ENCODE data around the gene FAM117B.

FAM117B gene

DNA sequence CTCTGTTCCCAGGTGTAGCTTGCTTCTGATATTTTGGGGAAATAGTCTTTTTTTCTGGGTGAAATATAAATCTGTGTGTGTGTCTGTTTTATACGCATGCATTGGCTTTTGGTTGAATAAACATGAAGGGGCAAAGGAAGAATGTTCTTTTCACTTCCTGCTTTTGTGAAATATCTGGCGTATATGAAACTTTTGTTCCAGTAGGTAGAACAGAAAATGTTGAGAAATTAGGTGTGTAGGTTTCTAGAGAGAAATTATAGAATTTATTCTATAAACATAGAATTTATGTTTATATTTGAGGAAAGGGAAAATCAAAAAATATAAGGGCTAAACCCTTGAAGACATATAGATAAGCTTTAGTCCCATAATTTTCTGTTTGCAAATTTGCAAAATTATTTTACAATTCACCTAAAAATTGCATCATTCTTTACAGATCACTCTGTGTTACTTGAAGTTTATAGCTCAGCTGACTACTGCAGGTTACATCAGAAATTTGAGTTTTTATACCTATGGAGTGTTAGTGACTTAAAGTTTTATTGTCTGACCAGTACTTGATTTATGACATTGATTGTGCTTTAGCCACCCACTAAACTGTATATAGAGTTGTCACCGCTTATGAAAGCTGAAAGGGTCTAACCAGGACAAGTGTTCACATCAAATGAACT, 116.1 kb downstream of the FAM117B start:
- no peak for TF ChIP-seq CTCF (IDR thresholded peaks at IDR 0.05; ENCODE audit: insufficient read depth, low read depth, low read length, missing control alignments)
- no peak overlapping the region for H3K4me3 ChIP-seq (ENCODE audit: low read length)

GRCh38 chr2:202752071-202752470, 117.3 kb downstream of the FAM117B start:
- TF ChIP-seq CTCF (IDR thresholded peaks at IDR 0.05; ENCODE audit: insufficient read depth, low read depth, low read length, missing control alignments) = no peak
- no peak overlapping the region for H3K4me3 ChIP-seq (ENCODE audit: low read length)
- no peak for DNase-seq (ENCODE audit: low read depth)

More for the DNA sequence above, 116.1 kb downstream of the FAM117B start:
- no peak for DNase-seq (ENCODE audit: low read depth)

DNA sequence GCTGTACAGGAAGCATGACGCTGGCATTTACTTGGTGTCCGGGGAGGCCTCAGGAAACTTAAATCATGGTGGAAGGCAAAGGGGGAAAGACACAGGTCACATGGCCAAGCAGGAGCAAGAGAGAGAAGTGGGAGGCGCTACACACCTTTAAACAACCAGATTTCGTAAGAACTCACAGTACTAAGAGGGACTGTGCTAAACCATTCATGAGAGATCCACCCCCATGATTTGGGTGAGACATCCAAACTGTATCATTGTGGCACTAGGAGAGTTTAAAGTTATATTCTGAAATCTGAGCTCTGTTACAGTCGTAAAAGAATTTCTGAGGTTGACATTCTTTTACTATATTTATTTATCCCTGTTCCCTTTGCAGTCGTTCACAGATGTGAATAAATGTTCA, 120.2 kb downstream of the FAM117B start:
- H3K4me3 ChIP-seq (ENCODE audit: low read length) = no peak overlapping the region
- TF ChIP-seq CTCF (IDR thresholded peaks at IDR 0.05; ENCODE audit: insufficient read depth, low read depth, low read length, missing control alignments) = no peak
- DNase-seq (ENCODE audit: low read depth) = no peak

GRCh38 chr2:202756598-202756997, 121.8 kb downstream of the FAM117B start:
- TF ChIP-seq CTCF (IDR thresholded peaks at IDR 0.05; ENCODE audit: insufficient read depth, low read depth, low read length, missing control alignments) = no peak
- peak; percentile 16 for DNase-seq (ENCODE audit: low read depth)

DNA sequence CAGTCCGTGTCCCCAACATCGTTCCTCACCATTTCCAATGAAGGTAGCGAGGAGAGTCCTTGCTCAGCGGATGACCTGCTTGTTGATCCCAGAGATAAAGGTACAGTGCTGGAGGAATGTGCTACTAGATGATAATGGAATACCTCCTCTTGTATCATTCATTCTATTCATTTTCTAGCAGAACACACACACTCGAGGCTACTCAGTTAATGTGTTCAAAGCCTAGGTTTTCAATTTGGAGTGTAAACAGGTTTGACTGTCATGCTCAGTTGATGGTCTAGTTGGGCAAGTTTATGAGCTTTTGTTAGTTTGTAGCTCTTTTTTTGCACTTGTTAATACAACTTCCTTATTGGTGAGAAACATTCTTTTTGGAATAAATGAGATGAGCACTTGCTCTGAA, 122.6 kb downstream of the FAM117B start:
- no peak overlapping the region for H3K4me3 ChIP-seq (ENCODE audit: low read length)
- peak; percentile 30 for DNase-seq (ENCODE audit: low read depth)
- no peak for TF ChIP-seq CTCF (IDR thresholded peaks at IDR 0.05; ENCODE audit: insufficient read depth, low read depth, low read length, missing control alignments)

More at GRCh38 chr2:202756598-202756997, 121.8 kb downstream of the FAM117B start:
- no peak overlapping the region for H3K4me3 ChIP-seq (ENCODE audit: low read length)

DNA sequence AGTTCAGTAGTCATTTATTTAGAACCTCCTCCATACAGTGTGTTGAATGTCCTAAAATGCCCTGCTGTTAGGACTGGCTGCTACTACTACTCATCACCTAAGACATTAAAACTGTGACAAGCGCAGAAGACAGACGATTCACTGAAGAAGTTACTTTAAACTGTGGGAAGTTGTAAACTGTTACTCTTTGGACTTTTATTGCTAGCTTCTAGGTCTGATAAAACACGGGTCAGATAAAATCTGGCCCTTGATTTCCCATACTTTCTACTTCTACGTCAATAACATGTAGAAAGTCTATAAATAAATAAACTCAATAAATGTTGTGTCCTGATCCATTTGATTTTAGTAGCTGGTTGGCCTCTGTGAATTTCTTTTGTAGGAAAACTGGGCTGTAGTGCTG, 123.4 kb downstream of the FAM117B start:
- H3K4me3 ChIP-seq (ENCODE audit: low read length) = no peak overlapping the region
- DNase-seq (ENCODE audit: low read depth) = no peak
- TF ChIP-seq CTCF (IDR thresholded peaks at IDR 0.05; ENCODE audit: insufficient read depth, low read depth, low read length, missing control alignments) = no peak

DNA sequence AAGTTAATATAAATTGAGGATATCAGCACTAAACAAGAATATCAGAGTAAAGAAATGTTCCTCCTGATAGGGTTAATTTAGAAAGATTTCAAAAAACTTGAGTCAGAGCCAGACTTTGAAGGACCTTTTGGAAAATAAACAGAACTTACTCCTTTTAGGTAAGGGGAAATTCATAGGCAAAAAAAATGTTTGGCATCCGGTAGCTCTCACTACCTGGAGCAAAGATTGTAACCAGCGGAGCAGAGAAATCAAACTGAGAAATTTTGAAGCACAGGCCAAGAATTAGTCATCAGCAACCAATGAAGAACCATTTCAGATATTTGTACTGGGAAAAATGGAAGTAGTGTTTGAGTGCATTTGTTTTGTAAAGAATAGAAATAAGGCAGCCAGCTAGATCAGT, 123.8 kb downstream of the FAM117B start:
- DNase-seq (ENCODE audit: low read depth) = no peak

More for the DNA sequence above, 123.8 kb downstream of the FAM117B start:
- no peak for TF ChIP-seq CTCF (IDR thresholded peaks at IDR 0.05; ENCODE audit: insufficient read depth, low read depth, low read length, missing control alignments)
- no peak overlapping the region for H3K4me3 ChIP-seq (ENCODE audit: low read length)
